ENCODE results near the gene FTCD. TPM values are rescaled to one million over a fixed set of nuclear protein-coding genes. Genes with fewer than 3 reads are reported as not detected.

FTCD gene
- polyA plus RNA-seq, 3 donors = not detected

DNA sequence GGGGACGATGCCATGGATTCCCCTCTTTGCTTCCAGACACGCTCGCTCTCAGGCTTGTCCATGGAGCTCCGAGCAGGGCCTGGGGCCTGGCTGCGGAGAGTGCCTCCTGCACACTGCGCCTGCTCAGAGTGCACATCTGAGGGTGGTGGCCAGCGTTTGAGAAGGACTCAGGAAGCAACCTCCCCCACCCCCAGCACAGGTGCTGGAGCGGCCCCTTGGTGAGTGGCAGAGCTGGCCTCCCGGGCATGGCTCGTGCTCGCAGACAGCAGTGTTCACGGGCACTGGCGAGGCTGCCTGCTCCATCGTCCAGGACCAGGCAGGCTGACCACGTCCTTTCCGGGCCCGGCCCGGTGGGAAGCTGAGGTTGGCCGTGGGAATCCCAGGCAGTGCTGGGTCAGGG is 26.1 kb upstream of the FTCD start:
- Mint-ChIP-seq H3K27me3 (ENCODE audit: low read depth in 3 of 3) (peaks cover 0 to 2% (median 0%) of the 10 kb centered on the region in 3 donors), H3K27ac (no peak overlapping the region), H3K36me3 (no peaks in the 10 kb centered on the region), H3K4me1 (peaks cover 11% of the 10 kb centered on the region), H3K9me3 (peaks cover 0 to 12% (median 4%) of the 10 kb centered on the region in 7 donors), H3K4me3 (no peak overlapping the region)
- intact Hi-C loops (cut with micrococcal nuclease) = loop anchor here in 1 of 2 donors (5.0 to 10.0 kb wide), 2 partner anchors 46 to 143 kb away; partner anchors contain the start of genes C21orf58, LSS and PCNT
- H3K27ac ChIP-seq (ENCODE audit: low read depth in 1 of 2, low read length in 2 of 2) = no peak overlapping the region
- H3K9me3 ChIP-seq (replicated peaks in 1 of 2; ENCODE audit: control insufficient read depth in 1 of 2, insufficient read depth in 1 of 2, low read length in 2 of 2) = no peaks in the 10 kb centered on the region
- no peak overlapping the region for H2AFZ ChIP-seq (ENCODE audit: insufficient read depth, low read depth, low read length, poor library complexity, severe bottlenecking)
- H3K4me1 ChIP-seq (ENCODE audit: control insufficient read depth in 1 of 2, insufficient read depth in 2 of 2, low read length in 2 of 2) = peaks cover 4 to 5% of the 10 kb centered on the region in 2 donors
- no peaks in the 10 kb centered on the region for H3K79me2 ChIP-seq (ENCODE audit: insufficient read depth, low read length)
- no peaks in the 10 kb centered on the region for H3K27me3 ChIP-seq (ENCODE audit: control insufficient read depth in 2 of 2, insufficient read depth in 2 of 2, low read length in 2 of 2)
- H3K9ac ChIP-seq (ENCODE audit: insufficient read depth, low read length, poor library complexity, severe bottlenecking) = no peak overlapping the region
- WGBS (ENCODE audit: insufficient coverage) = 95% methylated on average over 17 of the region's 19 CpGs
- H3K4me2 ChIP-seq (replicated peaks; ENCODE audit: extremely low read depth, low read length, poor library complexity, severe bottlenecking) = no peak overlapping the region
- TF ChIP-seq, protein P1, sequence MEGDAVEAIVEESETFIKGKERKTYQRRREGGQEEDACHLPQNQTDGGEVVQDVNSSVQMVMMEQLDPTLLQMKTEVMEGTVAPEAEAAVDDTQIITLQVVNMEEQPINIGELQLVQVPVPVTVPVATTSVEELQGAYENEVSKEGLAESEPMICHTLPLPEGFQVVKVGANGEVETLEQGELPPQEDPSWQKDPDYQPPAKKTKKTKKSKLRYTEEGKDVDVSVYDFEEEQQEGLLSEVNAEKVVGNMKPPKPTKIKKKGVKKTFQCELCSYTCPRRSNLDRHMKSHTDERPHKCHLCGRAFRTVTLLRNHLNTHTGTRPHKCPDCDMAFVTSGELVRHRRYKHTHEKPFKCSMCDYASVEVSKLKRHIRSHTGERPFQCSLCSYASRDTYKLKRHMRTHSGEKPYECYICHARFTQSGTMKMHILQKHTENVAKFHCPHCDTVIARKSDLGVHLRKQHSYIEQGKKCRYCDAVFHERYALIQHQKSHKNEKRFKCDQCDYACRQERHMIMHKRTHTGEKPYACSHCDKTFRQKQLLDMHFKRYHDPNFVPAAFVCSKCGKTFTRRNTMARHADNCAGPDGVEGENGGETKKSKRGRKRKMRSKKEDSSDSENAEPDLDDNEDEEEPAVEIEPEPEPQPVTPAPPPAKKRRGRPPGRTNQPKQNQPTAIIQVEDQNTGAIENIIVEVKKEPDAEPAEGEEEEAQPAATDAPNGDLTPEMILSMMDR (IDR thresholded peaks at IDR 0.05) = no peak
- H4K20me1 ChIP-seq (ENCODE audit: insufficient read depth, low read length) = no peaks in the 10 kb centered on the region
- H3K36me3 ChIP-seq (replicated peaks in 1 of 2; ENCODE audit: control insufficient read depth in 1 of 2, insufficient read depth in 2 of 2, low read length in 2 of 2) = no peaks in the 10 kb centered on the region
- no peak for DNase-seq
- no peak overlapping the region for H3K4me3 ChIP-seq (replicated peaks in 1 of 3; ENCODE audit: low read depth in 2 of 3, low read length in 3 of 3)

DNA sequence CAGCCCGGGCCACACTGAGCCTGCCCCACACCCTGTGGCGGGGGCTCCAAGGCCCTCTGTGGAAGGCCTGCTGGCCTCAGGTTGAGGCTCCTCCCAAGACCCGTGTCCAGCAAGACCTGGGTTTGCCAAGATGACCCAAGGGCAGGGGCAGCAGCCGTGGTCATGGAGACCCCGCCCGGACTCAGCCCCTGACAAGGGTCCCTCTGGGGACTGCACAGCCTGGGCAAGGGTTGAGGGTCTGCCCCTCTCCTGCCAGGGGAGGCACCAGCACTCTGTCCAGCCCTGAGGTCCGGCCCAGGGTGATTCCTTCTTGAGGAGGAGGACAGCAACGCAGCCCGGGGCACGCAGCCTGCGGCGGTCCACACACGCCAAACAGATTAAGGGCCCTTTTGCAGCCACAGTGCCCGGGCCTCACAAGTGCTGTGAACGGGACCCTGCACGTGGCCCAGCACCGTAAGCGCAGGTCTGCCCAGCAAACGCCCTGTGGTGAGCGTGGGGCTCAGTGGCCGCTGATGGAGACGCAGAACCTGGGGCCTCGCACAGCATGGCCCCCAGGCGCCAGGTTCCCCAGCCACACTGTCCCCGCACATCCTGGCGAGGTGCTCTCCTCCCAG is 25.5 kb upstream of the FTCD start:
- H3K4me3 Mint-ChIP-seq = no peak overlapping the region
- intact Hi-C loops (cut with micrococcal nuclease) = loop anchor here in 1 of 2 donors (5.0 to 10.0 kb wide), 2 partner anchors 46 to 144 kb away; partner anchors contain the start of genes C21orf58, LSS and PCNT
- TF ChIP-seq, protein P1 (IDR thresholded peaks at IDR 0.05) = no peak

More for the DNA sequence above, 25.5 kb upstream of the FTCD start:
- no peaks in the 10 kb centered on the region for H3K79me2 ChIP-seq (ENCODE audit: insufficient read depth, low read length)
- H3K4me2 ChIP-seq (replicated peaks; ENCODE audit: extremely low read depth, low read length, poor library complexity, severe bottlenecking) = no peak overlapping the region
- Mint-ChIP-seq H3K4me1 (peaks cover 11% of the 10 kb centered on the region), H3K36me3 (no peaks in the 10 kb centered on the region), H3K27me3 (ENCODE audit: low read depth in 3 of 3) (peaks cover 0 to 4% (median 2%) of the 10 kb centered on the region in 3 donors), H3K27ac (no peak overlapping the region), H3K9me3 (peaks cover 0 to 14% (median 6%) of the 10 kb centered on the region in 7 donors)
- H3K9ac ChIP-seq (ENCODE audit: insufficient read depth, low read length, poor library complexity, severe bottlenecking) = no peak overlapping the region
- H3K27me3 ChIP-seq (ENCODE audit: control insufficient read depth in 2 of 2, insufficient read depth in 2 of 2, low read length in 2 of 2) = no peaks in the 10 kb centered on the region
- WGBS (ENCODE audit: insufficient coverage) = 97% methylated on average over 24 of the region's 26 CpGs
- no peak for DNase-seq
- no peak overlapping the region for H3K27ac ChIP-seq (ENCODE audit: low read depth in 1 of 2, low read length in 2 of 2)
- H4K20me1 ChIP-seq (ENCODE audit: insufficient read depth, low read length) = no peaks in the 10 kb centered on the region
- H3K4me1 ChIP-seq (ENCODE audit: control insufficient read depth in 1 of 2, insufficient read depth in 2 of 2, low read length in 2 of 2) = peaks cover 4 to 5% of the 10 kb centered on the region in 2 donors
- H2AFZ ChIP-seq (ENCODE audit: insufficient read depth, low read depth, low read length, poor library complexity, severe bottlenecking) = no peak overlapping the region
- no peaks in the 10 kb centered on the region for H3K36me3 ChIP-seq (replicated peaks in 1 of 2; ENCODE audit: control insufficient read depth in 1 of 2, insufficient read depth in 2 of 2, low read length in 2 of 2)
- H3K9me3 ChIP-seq (replicated peaks in 1 of 2; ENCODE audit: control insufficient read depth in 1 of 2, insufficient read depth in 1 of 2, low read length in 2 of 2) = no peaks in the 10 kb centered on the region
- H3K4me3 ChIP-seq (replicated peaks in 1 of 3; ENCODE audit: low read depth in 2 of 3, low read length in 3 of 3) = no peak overlapping the region

All from CD14-positive monocyte (primary cell).